ENCODE results near the gene MRPL52.
"Not testable (repeated sequence)": the region's sequence is repeated elsewhere in the genome, so short reads cannot be mapped to it uniquely, and the experiment has no call there.

Gene MRPL52

GRCh38 chr14:22829661-22830442, at the start of gene MRPL52:
Gene MRPL52, plus strand, starts transcription at chr14:22829887. Its CDS starts 26 bp downstream, at chr14:22829913.
- peak; percentile 96 for DNase-seq

- no peak for DNase-seq
These were observed 49.5 kb upstream of the MRPL52 start for GRCh38 chr14:22780105-22780679.

- DNase-seq = no peak
These were observed 48.8 kb upstream of the MRPL52 start for GRCh38 chr14:22780941-22781300.

- DNase-seq = no peak
These were observed 48.2 kb upstream of the MRPL52 start for GRCh38 chr14:22781301-22781991.

- DNase-seq = no peak
These were observed 43.0 kb upstream of the MRPL52 start for GRCh38 chr14:22786685-22787084.

GRCh38 chr14:22791301-22791700, 38.4 kb upstream of the MRPL52 start:
- no peak for DNase-seq

- no peak for DNase-seq
These were observed 37.5 kb upstream of the MRPL52 start for GRCh38 chr14:22792158-22792557.

DNA sequence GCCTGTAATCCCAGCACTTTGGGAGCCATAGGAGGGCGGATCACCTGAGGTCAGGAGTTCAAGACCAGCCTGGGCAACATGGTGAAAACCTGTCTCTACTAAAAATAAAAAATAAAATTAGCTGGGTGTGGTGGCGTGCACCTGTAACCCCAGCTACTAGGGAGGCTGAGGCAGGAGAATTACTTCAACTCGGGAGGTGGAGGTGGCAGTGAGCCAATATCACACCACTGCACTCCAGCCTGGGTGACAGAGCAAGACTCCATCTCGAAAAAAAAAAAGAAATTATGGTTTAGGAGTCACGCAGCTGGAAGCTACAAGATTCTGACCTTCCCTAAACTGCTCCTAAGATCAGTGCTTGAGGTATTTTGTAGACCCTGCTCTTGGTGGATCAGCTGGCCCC, 36.1 kb upstream of the MRPL52 start:
- not testable (repeated sequence) for DNase-seq

GRCh38 chr14:22793976-22794375, 35.7 kb upstream of the MRPL52 start:
- no peak for DNase-seq

DNA sequence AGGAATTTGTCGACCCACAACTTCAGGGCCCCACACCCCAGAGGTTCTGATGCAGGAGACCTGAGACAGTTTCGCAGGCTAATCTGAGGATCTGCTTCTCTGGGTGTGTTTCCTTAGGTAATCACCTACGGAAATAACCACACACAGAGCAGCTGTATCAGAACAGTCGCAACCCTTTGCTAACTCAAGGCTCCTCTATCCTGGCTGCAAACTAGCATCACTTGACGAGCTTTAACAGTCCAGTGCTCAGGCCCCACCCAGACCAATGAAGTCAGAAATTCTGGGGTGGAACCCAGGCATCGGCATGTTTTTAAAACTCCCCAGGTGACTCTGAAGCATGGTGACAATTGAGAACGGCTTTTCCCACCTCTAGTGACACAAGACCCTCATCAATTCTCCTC, 35.1 kb upstream of the MRPL52 start:
- DNase-seq = no peak

GRCh38 chr14:22796087-22796707, 33.5 kb upstream of the MRPL52 start:
- DNase-seq = no peak

- DNase-seq = no peak
These were observed 32.4 kb upstream of the MRPL52 start for GRCh38 chr14:22797017-22797917.

DNA sequence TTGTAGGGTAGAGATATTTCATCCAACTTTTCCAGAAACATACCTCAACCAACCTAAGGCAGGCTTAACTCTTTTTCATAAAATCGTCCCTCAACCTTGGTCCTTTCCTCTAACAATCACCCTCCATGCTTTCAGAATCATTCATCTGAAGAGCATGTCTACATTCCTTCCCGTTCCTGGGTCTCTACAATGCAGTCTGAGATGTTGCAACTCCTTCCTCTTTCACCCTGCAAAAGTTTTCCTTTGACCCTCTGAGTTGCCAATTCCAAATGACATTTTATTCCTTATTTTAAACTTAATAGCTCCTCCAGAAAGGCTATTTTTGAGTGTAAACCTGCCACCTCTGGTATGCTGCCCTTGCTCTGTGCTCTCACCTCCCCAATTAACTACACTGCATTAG, 31.2 kb upstream of the MRPL52 start:
- DNase-seq = no peak

DNA sequence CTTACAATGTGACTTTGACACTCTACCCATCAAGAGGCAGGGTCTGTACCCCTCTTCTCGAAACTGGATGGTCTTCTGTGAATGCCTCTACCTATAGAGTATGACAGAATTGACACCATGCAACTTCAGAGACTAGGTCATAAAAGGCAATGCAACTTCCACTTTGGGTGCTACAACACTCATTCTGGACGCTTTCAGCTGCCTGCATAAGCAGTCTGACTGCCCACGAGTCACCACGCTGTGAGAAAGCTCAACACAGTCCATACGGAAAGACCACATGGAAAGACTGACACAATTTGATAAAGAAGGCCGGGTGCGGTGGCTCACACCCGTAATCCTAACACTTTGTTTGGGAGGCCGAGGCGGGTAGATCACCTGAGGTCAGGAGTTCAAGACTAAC, 29.3 kb upstream of the MRPL52 start:
- no peak for DNase-seq

DNA sequence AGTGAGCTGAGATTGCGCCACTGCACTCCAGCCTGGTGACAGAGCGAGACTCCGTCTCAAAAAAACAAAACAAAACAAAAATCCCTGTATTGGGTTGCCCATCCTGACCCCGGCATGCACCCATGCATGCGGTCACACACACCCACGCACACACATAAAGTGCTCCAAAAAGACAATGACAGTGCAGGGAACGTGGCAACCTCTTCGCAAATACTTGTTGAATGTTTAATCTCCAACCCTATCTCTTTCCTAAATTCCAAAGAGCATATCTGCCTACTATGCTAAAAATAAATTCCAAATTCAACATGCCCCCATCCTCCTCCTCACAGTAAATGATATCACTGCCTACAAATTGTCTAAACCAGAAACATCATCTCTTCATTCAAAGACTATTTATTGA, 28.0 kb upstream of the MRPL52 start:
- DNase-seq = no peak

DNA sequence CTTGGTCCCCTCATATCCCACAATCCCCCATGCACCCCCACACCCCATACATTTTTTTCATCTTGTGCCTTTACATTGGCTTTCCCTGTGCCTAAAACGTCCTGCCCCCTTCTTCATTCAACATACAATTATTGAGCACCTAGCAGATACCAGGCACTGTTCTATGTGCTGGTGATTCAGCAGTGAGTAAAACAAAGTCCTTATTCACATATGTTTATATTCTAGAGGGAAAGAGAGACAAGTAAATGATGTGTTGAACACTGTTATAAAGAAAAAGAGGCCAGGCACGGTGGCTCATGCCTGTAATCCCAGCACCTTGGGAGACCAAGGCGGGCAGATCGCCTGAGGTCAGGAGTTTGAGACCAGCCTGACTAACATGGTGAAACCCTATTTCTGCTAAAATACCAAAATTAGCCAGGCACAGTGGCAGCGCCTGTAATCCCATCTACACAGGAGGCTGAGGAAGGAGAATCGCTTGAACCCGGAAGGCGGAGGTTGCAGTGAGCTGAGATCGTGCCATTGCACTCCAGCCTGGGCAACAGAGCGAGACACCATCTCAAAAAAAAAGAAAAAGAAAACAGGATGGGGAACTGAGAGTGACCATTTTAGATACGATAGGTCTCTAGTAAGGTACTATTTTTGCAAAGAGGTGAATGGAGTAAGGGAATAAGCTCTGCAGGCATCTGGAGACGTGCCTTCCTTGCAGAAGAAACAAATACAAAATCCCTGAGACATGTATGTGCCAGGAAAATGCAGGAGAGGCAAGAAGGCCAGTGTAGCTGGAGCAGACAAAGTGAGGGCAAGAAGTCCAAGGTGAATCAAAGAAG, 26.6 kb upstream of the MRPL52 start:
- DNase-seq = no peak

DNA sequence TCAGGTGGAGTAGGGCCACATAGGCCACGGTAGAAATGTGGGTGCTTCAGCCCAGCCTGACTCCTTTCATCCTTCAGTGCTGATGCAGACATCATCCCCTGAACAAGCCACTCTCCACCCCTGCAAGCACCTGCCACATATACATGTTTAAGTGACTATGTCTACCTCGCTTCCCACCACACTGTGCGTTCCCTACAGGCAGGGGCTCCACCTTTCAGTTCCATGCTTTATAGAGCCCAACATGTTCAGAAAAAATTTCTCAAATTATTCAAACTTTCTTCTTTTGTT, 26.1 kb upstream of the MRPL52 start:
- DNase-seq = no peak

DNA sequence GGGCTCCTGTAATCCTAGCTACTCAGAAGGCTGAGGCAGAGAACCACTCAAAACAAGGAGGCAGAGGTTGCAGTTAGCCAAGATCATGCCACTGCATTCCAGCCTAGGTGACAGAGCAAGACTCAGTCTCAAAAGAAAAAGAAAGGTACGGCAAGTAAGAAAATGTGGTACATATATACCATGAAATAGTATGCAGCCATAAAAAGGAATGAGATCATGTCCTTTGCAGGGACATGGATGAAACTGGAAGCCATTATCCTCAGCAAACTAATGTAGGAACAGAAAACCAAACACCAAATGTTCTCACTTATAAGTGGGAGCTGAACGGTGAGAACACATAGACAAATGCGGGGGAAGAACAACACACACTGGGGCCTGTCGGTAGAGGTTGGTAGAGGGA, 24.5 kb upstream of the MRPL52 start:
- DNase-seq = not testable (repeated sequence)

DNA sequence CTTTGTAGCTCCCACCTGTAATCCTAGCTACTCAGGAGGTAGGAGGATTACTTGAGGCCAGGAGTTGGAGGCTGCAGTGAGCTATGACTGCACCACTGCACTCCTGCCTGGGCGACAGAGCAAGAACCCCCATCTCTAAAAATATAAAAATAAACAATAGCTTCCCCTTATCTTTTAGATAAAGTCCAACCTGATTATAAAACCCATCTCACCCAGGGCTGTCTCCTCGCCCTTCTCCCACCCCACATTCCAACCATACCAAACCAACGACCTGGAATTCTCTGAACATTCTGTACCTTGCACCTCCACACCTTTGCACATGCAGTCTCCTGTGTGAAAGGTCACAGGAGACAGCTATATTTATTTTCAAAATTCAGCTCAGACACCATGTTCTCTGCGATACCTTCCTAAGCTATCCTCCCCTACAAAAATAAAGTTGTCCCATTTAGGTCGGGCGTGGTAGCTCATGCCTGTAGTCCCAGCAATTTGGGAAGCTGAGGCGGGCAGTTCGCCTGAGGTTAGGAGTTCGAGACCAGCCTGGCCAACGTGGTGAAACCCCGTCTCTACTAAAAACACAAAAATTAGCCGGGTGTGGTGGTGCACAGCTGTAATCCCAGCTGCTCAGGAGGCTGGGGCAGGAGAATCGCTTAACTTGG, 22.1 kb upstream of the MRPL52 start:
- no peak for DNase-seq

- no peak for DNase-seq
These were observed 21.1 kb upstream of the MRPL52 start for GRCh38 chr14:22808388-22809209.

DNA sequence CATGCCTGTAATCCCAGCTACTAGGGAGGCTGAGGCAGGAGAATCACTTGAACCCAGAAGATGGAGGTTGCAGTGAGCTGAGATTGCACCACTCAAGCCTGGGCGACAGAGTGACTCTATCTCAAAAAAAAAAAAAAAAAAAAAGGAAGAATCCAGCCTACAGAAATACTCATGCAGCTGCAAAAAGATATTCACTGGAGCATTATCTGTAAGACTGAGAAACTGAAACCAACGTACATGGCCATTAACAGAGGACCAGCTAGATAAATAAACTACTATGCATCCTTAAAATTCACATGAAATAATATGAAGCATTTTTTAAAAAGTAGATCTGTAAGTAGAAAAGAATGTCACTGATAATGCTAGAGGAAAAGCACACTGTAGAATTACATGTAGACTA, 18.0 kb upstream of the MRPL52 start:
- DNase-seq = no peak
